ENCODE results near the gene SLK. TPM values are rescaled to one million over a fixed set of nuclear protein-coding genes. Genes with fewer than 3 reads are reported as not detected.
A peak's percentile ranks its signal among the peaks of the same experiment; 100 is the strongest.

SLK gene
- total RNA-seq, 1 experiment from 2014 or later, result 71.9 TPM

- CTCF ChIA-PET, result interaction anchor here (0.6 to 2.1 kb wide), 5 partner anchors 10 to 735 kb away, joined by 3 to 7 read pairs (median 4); no protein-coding TSS in a partner anchor
- H3K9me3 Mint-ChIP-seq (ENCODE audit: unreplicated experiment), result no peaks in the 10 kb centered on the region
- POLR2A ChIA-PET, result interaction anchor here (0.7 to 31.8 kb wide), 6 partner anchors 8 to 157 kb away, joined by 3 to 1749 read pairs (median 12); partner anchors contain the start of gene SFR1
- peaks cover 99% of the 10 kb centered on the region for H3K36me3 Mint-ChIP-seq (ENCODE audit: insufficient read depth, unreplicated experiment)
- no peaks in the 10 kb centered on the region for H3K27me3 Mint-ChIP-seq (ENCODE audit: insufficient read depth, unreplicated experiment)
- no peak overlapping the region for H3K4me3 Mint-ChIP-seq (ENCODE audit: unreplicated experiment)
- no peak for TF ChIP-seq CTCF (IDR thresholded peaks at IDR 0.05; ENCODE audit: unreplicated experiment)
- DNase-seq (ENCODE audit: unreplicated experiment), result no peak
- intact Hi-C loops (cut with micrococcal nuclease), result no loop called here
- BruUV-seq (replicated peaks), result no TSS peak
- peak overlapping the region; percentile 70 for H3K27ac Mint-ChIP-seq (ENCODE audit: low read depth, unreplicated experiment)
- no peaks in the 10 kb centered on the region for H3K4me1 Mint-ChIP-seq (ENCODE audit: insufficient read depth, unreplicated experiment)
Observed at GRCh38 chr10:104066945-104067344, 100.0 kb downstream of the SLK start.

- Mint-ChIP-seq H3K27ac (ENCODE audit: low read depth, unreplicated experiment) (peak overlapping the region; percentile 70), H3K36me3 (ENCODE audit: insufficient read depth, unreplicated experiment) (peaks cover 97% of the 10 kb centered on the region), H3K4me1 (ENCODE audit: insufficient read depth, unreplicated experiment) (no peaks in the 10 kb centered on the region), H3K9me3 (ENCODE audit: unreplicated experiment) (no peaks in the 10 kb centered on the region), H3K4me3 (ENCODE audit: unreplicated experiment) (no peak overlapping the region), H3K27me3 (ENCODE audit: insufficient read depth, unreplicated experiment) (no peaks in the 10 kb centered on the region)
- ChIA-PET CTCF (interaction anchor here (0.6 to 2.1 kb wide), 6 partner anchors 10 to 735 kb away, joined by 3 to 7 read pairs (median 4); no protein-coding TSS in a partner anchor), POLR2A (interaction anchor here (0.6 to 31.8 kb wide), 7 partner anchors 8 to 157 kb away, joined by 3 to 1749 read pairs (median 6); partner anchors contain the start of gene SFR1)
- no TSS peak for BruUV-seq (replicated peaks)
- DNase-seq (ENCODE audit: unreplicated experiment), result no peak
- no peak for TF ChIP-seq CTCF (IDR thresholded peaks at IDR 0.05; ENCODE audit: unreplicated experiment)
- intact Hi-C loops (cut with micrococcal nuclease), result no loop called here
Observed at GRCh38 chr10:104067525-104067924, 100.6 kb downstream of the SLK start.

GRCh38 chr10:104069613-104070012, 102.7 kb downstream of the SLK start:
- POLR2A ChIA-PET, result interaction anchor here (0.5 to 31.8 kb wide), 8 partner anchors 9 to 188 kb away, joined by 3 to 1749 read pairs (median 4); partner anchors contain the start of genes COL17A1 and SFR1
- intact Hi-C loops (cut with micrococcal nuclease), result no loop called here
- CTCF ChIA-PET, result interaction anchor here (1.3 to 5.1 kb wide), 3 partner anchors 13 to 52 kb away, joined by 5 to 35 read pairs (median 33); partner anchors contain the start of gene SFR1

GRCh38 chr10:104072786-104073185, 105.8 kb downstream of the SLK start:
- no peak for DNase-seq (ENCODE audit: unreplicated experiment)
- Mint-ChIP-seq H3K36me3 (ENCODE audit: insufficient read depth, unreplicated experiment) (peaks cover 49% of the 10 kb centered on the region), H3K4me1 (ENCODE audit: insufficient read depth, unreplicated experiment) (no peaks in the 10 kb centered on the region), H3K27me3 (ENCODE audit: insufficient read depth, unreplicated experiment) (no peaks in the 10 kb centered on the region), H3K4me3 (ENCODE audit: unreplicated experiment) (no peak overlapping the region), H3K27ac (ENCODE audit: low read depth, unreplicated experiment) (no peak overlapping the region), H3K9me3 (ENCODE audit: unreplicated experiment) (no peaks in the 10 kb centered on the region)
- CTCF ChIA-PET, result interaction anchor here (1.0 to 5.1 kb wide), 4 partner anchors 10 to 185 kb away, joined by 3 to 35 read pairs (median 18); partner anchors contain the start of gene SFR1
- intact Hi-C loops (cut with micrococcal nuclease), result no loop called here
- no peak for TF ChIP-seq CTCF (IDR thresholded peaks at IDR 0.05; ENCODE audit: unreplicated experiment)
- POLR2A ChIA-PET, result interaction anchor here (0.7 to 31.8 kb wide), 11 partner anchors 8 to 184 kb away, joined by 3 to 1749 read pairs (median 3); partner anchors contain the start of genes COL17A1 and SFR1
- no TSS peak for BruUV-seq (replicated peaks)

More at GRCh38 chr10:104069613-104070012, 102.7 kb downstream of the SLK start:
- no peaks in the 10 kb centered on the region for H3K9me3 Mint-ChIP-seq (ENCODE audit: unreplicated experiment)
- TF ChIP-seq CTCF (IDR thresholded peaks at IDR 0.05; ENCODE audit: unreplicated experiment), result no peak
- no TSS peak for BruUV-seq (replicated peaks)
- H3K4me3 Mint-ChIP-seq (ENCODE audit: unreplicated experiment), result no peak overlapping the region
- H3K36me3 Mint-ChIP-seq (ENCODE audit: insufficient read depth, unreplicated experiment), result peaks cover 80% of the 10 kb centered on the region
- H3K4me1 Mint-ChIP-seq (ENCODE audit: insufficient read depth, unreplicated experiment), result no peaks in the 10 kb centered on the region
- DNase-seq (ENCODE audit: unreplicated experiment), result no peak
- no peak overlapping the region for H3K27ac Mint-ChIP-seq (ENCODE audit: low read depth, unreplicated experiment)
- no peaks in the 10 kb centered on the region for H3K27me3 Mint-ChIP-seq (ENCODE audit: insufficient read depth, unreplicated experiment)

Data from MCF 10A (cell line).